Stimulated activated CD8-positive, alpha-beta memory T cell treated with anti-CD3 and anti-CD28 coated beads, Interleukin-12 subunit alpha, Interleukin-12 subunit beta, amount 100 ng/mL, for 24 hours (primary cell): Measurements from ENCODE around the gene BCL2A1.
A peak's percentile ranks its signal among the peaks of the same experiment; 100 is the strongest.
"Not testable (repeated sequence)": the region's sequence is repeated elsewhere in the genome, so short reads cannot be mapped to it uniquely, and the experiment has no call there.

Source experiments
- DNase-seq: peaks from one replicate; pipeline ENCODE4 v3.0.0-alpha.2; 2020; ENCODE audit errors: extremely low read depth

Gene BCL2A1

GRCh38 chr15:79923515-79924169 is 47.4 kb downstream of the BCL2A1 start:
- DNase-seq: peak; percentile 95

- DNase-seq: peak; percentile 38
Measured at GRCh38 chr15:79923079-79923514, 47.9 kb downstream of the BCL2A1 start.

GRCh38 chr15:79922512-79923078 is 48.4 kb downstream of the BCL2A1 start:
- DNase-seq: no peak

- DNase-seq: no peak
Measured at GRCh38 chr15:79919749-79920511, 51.1 kb downstream of the BCL2A1 start.

- DNase-seq: no peak
Measured at GRCh38 chr15:79919090-79919748, 51.8 kb downstream of the BCL2A1 start.

- no peak for DNase-seq
Measured at GRCh38 chr15:79918278-79918677, 52.7 kb downstream of the BCL2A1 start.

GRCh38 chr15:79916502-79917132 is 54.4 kb downstream of the BCL2A1 start:
- DNase-seq: no peak

GRCh38 chr15:79915776-79916501 is 55.1 kb downstream of the BCL2A1 start:
- not testable (repeated sequence) for DNase-seq

GRCh38 chr15:79914728-79915127 is 56.3 kb downstream of the BCL2A1 start:
- no peak for DNase-seq
